ENCODE data around the gene RSPO1. TPM values are rescaled to one million over a fixed set of nuclear protein-coding genes. Genes with fewer than 3 reads are reported as not detected.

RSPO1 gene
- polyA plus RNA-seq, 1 donor (not counting 4 experiments of a cell fraction or from before 2014, with no cell fraction given), result not detected

GRCh38 chr1:37653906-37654305, 19.2 kb upstream of the RSPO1 start:
- no peak for DNase-seq (ENCODE audit: low read depth, low spot score)
- no peaks in the 10 kb centered on the region for H3K36me3 ChIP-seq (ENCODE audit: control insufficient read depth in 2 of 2, extremely low read depth in 1 of 2, insufficient read depth in 2 of 2, low read length in 2 of 2)
- H3K4me2 ChIP-seq (ENCODE audit: control insufficient read depth, extremely low read depth, insufficient read depth, low read depth, low read length), result no peak overlapping the region
- dilution Hi-C loops (cut with MboI; ENCODE audit: extremely low pct_ligation_motif_present, low sequenced_read_pairs), result no loop called here
- TF ChIP-seq EZH2 (IDR thresholded peaks at IDR 0.05; ENCODE audit: low read length) (no peak), CTCF (optimal IDR thresholded peaks at IDR 0.05 in 1 of 3, IDR thresholded peaks at IDR 0.05 in 1 of 3, conservative IDR thresholded peaks at IDR 0.05 in 1 of 3; ENCODE audit: extremely low read depth in 1 of 3, insufficient read depth in 2 of 3, low read length in 3 of 3) (no peak)
- no peaks in the 10 kb centered on the region for H3K79me2 ChIP-seq (ENCODE audit: control insufficient read depth, insufficient read depth, low read length)
- no peaks in the 10 kb centered on the region for H3K9me3 ChIP-seq (ENCODE audit: control insufficient read depth, low read depth, low read length)
- H3K4me3 ChIP-seq (ENCODE audit: control insufficient read depth in 2 of 3, extremely low read depth in 1 of 3, insufficient read depth in 2 of 3, low read depth in 1 of 3, low read length in 3 of 3), result no peak overlapping the region
- no peak overlapping the region for H3K27ac ChIP-seq (ENCODE audit: control insufficient read depth, insufficient read depth, low read length)
- no peak overlapping the region for H2AFZ ChIP-seq (ENCODE audit: control insufficient read depth, low read length)
- no peak for FAIRE-seq
- no peaks in the 10 kb centered on the region for H3K4me1 ChIP-seq (ENCODE audit: control insufficient read depth, extremely low read depth, insufficient read depth, low read length)
- H3K9me1 ChIP-seq (ENCODE audit: control insufficient read depth, extremely low read depth, insufficient read depth, low read length), result no peaks in the 10 kb centered on the region
- peaks cover 9% of the 10 kb centered on the region for H3K27me3 ChIP-seq (ENCODE audit: control insufficient read depth, extremely low read depth, insufficient read depth, low read length)
- H4K20me1 ChIP-seq (ENCODE audit: control insufficient read depth, extremely low read depth, insufficient read depth, low read length), result no peaks in the 10 kb centered on the region
- no peak overlapping the region for H3K9ac ChIP-seq (ENCODE audit: control insufficient read depth, extremely low read depth, insufficient read depth, low read length)

- no peak overlapping the region for H3K9ac ChIP-seq (ENCODE audit: control insufficient read depth, extremely low read depth, insufficient read depth, low read length)
- TF ChIP-seq CTCF (optimal IDR thresholded peaks at IDR 0.05 in 1 of 3, IDR thresholded peaks at IDR 0.05 in 1 of 3, conservative IDR thresholded peaks at IDR 0.05 in 1 of 3; ENCODE audit: extremely low read depth in 1 of 3, insufficient read depth in 2 of 3, low read length in 3 of 3), result no peak
- no peak for TF ChIP-seq EZH2 (IDR thresholded peaks at IDR 0.05; ENCODE audit: low read length)
- H3K9me3 ChIP-seq (ENCODE audit: control insufficient read depth, low read depth, low read length), result no peaks in the 10 kb centered on the region
- no peaks in the 10 kb centered on the region for H3K36me3 ChIP-seq (ENCODE audit: control insufficient read depth in 2 of 2, extremely low read depth in 1 of 2, insufficient read depth in 2 of 2, low read length in 2 of 2)
- dilution Hi-C loops (cut with MboI; ENCODE audit: extremely low pct_ligation_motif_present, low sequenced_read_pairs), result no loop called here
- DNase-seq (ENCODE audit: low read depth, low spot score), result no peak
- H3K4me3 ChIP-seq (ENCODE audit: control insufficient read depth in 2 of 3, extremely low read depth in 1 of 3, insufficient read depth in 2 of 3, low read depth in 1 of 3, low read length in 3 of 3), result no peak overlapping the region
- H2AFZ ChIP-seq (ENCODE audit: control insufficient read depth, low read length), result no peak overlapping the region
- no peak overlapping the region for H3K27ac ChIP-seq (ENCODE audit: control insufficient read depth, insufficient read depth, low read length)
- no peak for FAIRE-seq
- no peak overlapping the region for H3K4me2 ChIP-seq (ENCODE audit: control insufficient read depth, extremely low read depth, insufficient read depth, low read depth, low read length)
- H3K27me3 ChIP-seq (ENCODE audit: control insufficient read depth, extremely low read depth, insufficient read depth, low read length), result peaks cover 7% of the 10 kb centered on the region
- no peaks in the 10 kb centered on the region for H3K9me1 ChIP-seq (ENCODE audit: control insufficient read depth, extremely low read depth, insufficient read depth, low read length)
- no peaks in the 10 kb centered on the region for H3K4me1 ChIP-seq (ENCODE audit: control insufficient read depth, extremely low read depth, insufficient read depth, low read length)
- no peaks in the 10 kb centered on the region for H3K79me2 ChIP-seq (ENCODE audit: control insufficient read depth, insufficient read depth, low read length)
- no peaks in the 10 kb centered on the region for H4K20me1 ChIP-seq (ENCODE audit: control insufficient read depth, extremely low read depth, insufficient read depth, low read length)
Measured at GRCh38 chr1:37652976-37653375, 18.3 kb upstream of the RSPO1 start.

Measured in keratinocyte (primary cell).